ENCODE results near the gene CTNNA2. TPM values are rescaled to one million over a fixed set of nuclear protein-coding genes. Genes with fewer than 3 reads are reported as not detected.

CTNNA2 gene
- total RNA-seq, 2 donors from 2014 or later = not detected

GRCh38 chr2:80591233-80591632, 1078.4 kb downstream of the CTNNA2 start:
- intact Hi-C loops (cut with DNase I) = no loop called here
- no peak for DNase-seq (ENCODE audit: low spot score)

- intact Hi-C loops (cut with DNase I) = no loop called here
- no peak for DNase-seq (ENCODE audit: low spot score)
Measured at GRCh38 chr2:80592106-80592505, 1079.3 kb downstream of the CTNNA2 start.

GRCh38 chr2:80610108-80610507, 1097.3 kb downstream of the CTNNA2 start:
- no peak for DNase-seq (ENCODE audit: low spot score)
- intact Hi-C loops (cut with DNase I) = no loop called here

GRCh38 chr2:80621656-80622055, 1108.8 kb downstream of the CTNNA2 start:
- DNase-seq (ENCODE audit: low spot score) = no peak
- intact Hi-C loops (cut with DNase I) = loop anchor here in 1 of 2 donors (10.0 kb wide), 1 partner anchor 1727 kb away; no protein-coding TSS in a partner anchor

- intact Hi-C loops (cut with DNase I) = loop anchor here in 1 of 2 donors (10.0 kb wide), 1 partner anchor 1729 kb away; no protein-coding TSS in a partner anchor
- DNase-seq (ENCODE audit: low spot score) = no peak
Measured at GRCh38 chr2:80624062-80624461, 1111.2 kb downstream of the CTNNA2 start.

- intact Hi-C loops (cut with DNase I) = no loop called here
- DNase-seq (ENCODE audit: low spot score) = no peak
Measured at GRCh38 chr2:80634590-80634989, 1121.7 kb downstream of the CTNNA2 start.

GRCh38 chr2:80638783-80639182, 1125.9 kb downstream of the CTNNA2 start:
- DNase-seq (ENCODE audit: low spot score) = no peak
- intact Hi-C loops (cut with DNase I) = no loop called here

- intact Hi-C loops (cut with DNase I) = no loop called here
- no peak for DNase-seq (ENCODE audit: low spot score)
Measured at GRCh38 chr2:80642465-80642864, 1129.6 kb downstream of the CTNNA2 start.

- DNase-seq (ENCODE audit: low spot score) = no peak
- intact Hi-C loops (cut with DNase I) = no loop called here
Measured at GRCh38 chr2:80643598-80643997, 1130.7 kb downstream of the CTNNA2 start.

GRCh38 chr2:80651435-80651834, 1138.6 kb downstream of the CTNNA2 start:
- no peak for DNase-seq (ENCODE audit: low spot score)
- intact Hi-C loops (cut with DNase I) = no loop called here

GRCh38 chr2:80655265-80655664, 1142.4 kb downstream of the CTNNA2 start:
- intact Hi-C loops (cut with DNase I) = no loop called here
- no peak for DNase-seq (ENCODE audit: low spot score)

- intact Hi-C loops (cut with DNase I) = no loop called here
- no peak for DNase-seq (ENCODE audit: low spot score)
Measured at GRCh38 chr2:80670763-80671162, 1157.9 kb downstream of the CTNNA2 start.

- intact Hi-C loops (cut with DNase I) = no loop called here
- DNase-seq (ENCODE audit: low spot score) = no peak
Measured at GRCh38 chr2:80687524-80687923, 1174.7 kb downstream of the CTNNA2 start.

- DNase-seq (ENCODE audit: low spot score) = no peak
- intact Hi-C loops (cut with DNase I) = no loop called here
Measured at GRCh38 chr2:80689106-80689505, 1176.3 kb downstream of the CTNNA2 start.

Small RNA genes lying within 50 kb of the gene (microRNA-seq; reads per million reads assigned to microRNA genes)
- gene MIR4264 (ENCODE audit: borderline microRNAs expressed in 2 of 2) (0 reads per million in 2 donors), gene MIR8080 (ENCODE audit: borderline microRNAs expressed in 2 of 2) (0 reads per million in 2 donors)

Measured in posterior vena cava (tissue), 2 donors.